ENCODE results near the gene UNC119. TPM values are rescaled to one million over a fixed set of nuclear protein-coding genes. Genes with fewer than 3 reads are reported as not detected.
A peak's percentile ranks its signal among the peaks of the same experiment; 100 is the strongest.

The UNC119 gene
- total RNA-seq = 10 to 100 TPM; 17.4 to 25.3 (median 21.1) TPM

- H3K36me3 ChIP-seq = peaks cover 6 to 45% (median 25%) of the 10 kb centered on the region in 3 donors
- no peaks in the 10 kb centered on the region for H3K27me3 ChIP-seq
- intact Hi-C loops (cut with DNase I) = no loop called here
- H3K27ac ChIP-seq = peak within 1 kb of the TSS; percentile 65 to 82 (median 72)
- WGBS, 2 donors = 3 to 8% methylated on average over 9 to 13 of the region's 67 CpGs
- peaks cover 12 to 66% (median 13%) of the 10 kb centered on the region in 3 donors for H3K4me1 ChIP-seq
- TF ChIP-seq CTCF (IDR thresholded peaks at IDR 0.05) = no peak
- peak in 2 of 4 donors; percentile 50 to 81 for TF ChIP-seq POLR2A (IDR thresholded peaks at IDR 0.05)
- peak within 1 kb of the TSS; percentile 56 to 86 (median 75) for H3K4me3 ChIP-seq
- no peaks in the 10 kb centered on the region for H3K9me3 ChIP-seq
- DNase-seq = no peak
Observed at GRCh38 chr17:28552176-28552999, at the start of gene UNC119. Gene UNC119, minus strand, starts transcription at chr17:28552624. Its CDS starts 67 bp downstream, at chr17:28552557.

DNA sequence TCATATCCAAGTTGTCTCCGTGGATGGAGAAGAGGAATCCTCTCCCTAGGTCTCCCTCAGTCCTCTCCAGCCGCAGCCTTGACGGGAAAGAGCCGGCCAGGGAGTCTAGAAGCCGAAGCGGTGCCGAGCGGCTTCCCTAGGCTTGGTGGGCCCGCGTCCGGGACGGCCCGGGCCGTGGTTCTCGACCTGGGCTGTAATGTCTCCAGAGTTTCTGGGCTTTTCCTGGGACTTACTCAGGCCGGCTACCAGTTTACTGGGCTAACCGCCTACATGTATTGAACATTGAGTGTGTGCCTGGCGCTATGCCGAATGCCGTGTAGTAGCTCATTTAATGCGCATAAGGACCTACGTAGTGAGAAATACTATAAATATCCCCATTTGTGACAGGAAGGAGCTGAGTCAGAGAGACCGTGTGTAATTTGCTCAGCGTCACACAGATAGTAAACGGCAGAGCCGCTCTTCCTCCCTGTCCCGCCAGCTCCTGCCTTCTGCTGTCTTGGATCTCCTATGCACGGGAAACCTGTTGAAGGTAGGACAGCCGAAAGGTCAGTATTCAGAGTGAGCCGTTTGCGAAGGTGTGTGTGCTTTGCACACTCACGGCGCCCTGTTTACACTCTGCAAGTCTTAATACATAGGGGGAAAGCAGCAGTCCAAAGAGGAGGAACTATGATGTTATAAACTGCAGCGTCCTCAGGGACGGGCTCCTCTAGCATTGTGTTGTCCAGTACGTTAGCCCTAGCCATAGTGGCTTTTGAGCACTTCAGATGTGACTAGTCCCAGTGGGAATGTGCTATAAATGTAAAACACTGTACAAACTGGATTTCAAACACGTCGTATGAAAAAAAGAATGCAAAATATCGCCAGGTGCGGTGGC, 47.1 kb upstream of the UNC119 start:
- Histone ChIP-seq H3K4me1 (peaks cover 13 to 29% (median 18%) of the 10 kb centered on the region in 3 donors), H3K36me3 (no peaks in the 10 kb centered on the region), H3K27ac (peak overlapping the region; percentile 93 to 98 (median 96)), H3K4me3 (peak overlapping the region; percentile 52 to 83 (median 72)), H3K27me3 (no peaks in the 10 kb centered on the region), H3K9me3 (no peaks in the 10 kb centered on the region)
- intact Hi-C loops (cut with DNase I) = no loop called here
- WGBS, 2 donors = 7 to 9% methylated on average over 21 to 31 of the region's 40 CpGs
- DNase-seq = no peak
- TF ChIP-seq POLR2A (IDR thresholded peaks at IDR 0.05) (no peak), CTCF (IDR thresholded peaks at IDR 0.05) (no peak)

GRCh38 chr17:28598799-28599310, 46.4 kb upstream of the UNC119 start, which contains the start of gene SPAG5:
Gene SPAG5, minus strand, starts transcription at chr17:28599025. Its CDS starts 79 bp downstream, at chr17:28598946.
- no peaks in the 10 kb centered on the region for H3K9me3 ChIP-seq
- no peak for TF ChIP-seq CTCF (IDR thresholded peaks at IDR 0.05)
- peak in 3 of 4 donors; percentile 84 to 95 (median 92) for TF ChIP-seq POLR2A (IDR thresholded peaks at IDR 0.05)
- no peaks in the 10 kb centered on the region for H3K27me3 ChIP-seq
- H3K36me3 ChIP-seq = no peaks in the 10 kb centered on the region
- WGBS, 2 donors = 0% methylated on average over 14 to 18 of the region's 44 CpGs
- peak within 1 kb of the TSS; percentile 93 to 98 (median 96) for H3K27ac ChIP-seq
- H3K4me1 ChIP-seq = peaks cover 13 to 29% (median 18%) of the 10 kb centered on the region in 3 donors
- DNase-seq = peak; percentile 66
- H3K4me3 ChIP-seq = peak within 1 kb of the TSS; percentile 52 to 83 (median 72)
- intact Hi-C loops (cut with DNase I) = no loop called here

DNA sequence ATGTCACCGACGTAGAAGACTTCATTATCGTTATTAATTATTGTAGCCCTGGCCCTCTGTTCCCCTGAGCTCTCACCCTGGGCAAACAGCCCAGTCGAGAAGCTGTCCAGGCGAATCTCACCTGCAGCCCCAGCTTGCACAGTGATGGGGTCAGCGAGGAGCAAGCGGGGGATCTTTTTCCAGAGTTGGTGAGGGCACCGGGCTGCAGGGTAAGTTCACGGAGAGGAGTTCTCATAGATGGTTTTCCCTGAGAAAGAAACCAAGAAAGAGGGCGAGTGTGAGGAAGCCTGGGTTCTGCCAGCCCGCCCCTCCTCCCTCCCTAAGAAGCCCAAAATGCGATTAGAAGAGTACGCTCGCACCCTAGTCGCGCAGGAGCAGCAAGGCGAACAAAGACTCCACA, 46.0 kb upstream of the UNC119 start:
- TF ChIP-seq CTCF (IDR thresholded peaks at IDR 0.05) = no peak
- no peak for TF ChIP-seq POLR2A (IDR thresholded peaks at IDR 0.05)
- Histone ChIP-seq H3K27me3 (no peaks in the 10 kb centered on the region), H3K4me3 (peak overlapping the region; percentile 52 to 83 (median 72)), H3K27ac (peak overlapping the region; percentile 93 to 98 (median 96)), H3K4me1 (peaks cover 13 to 29% (median 18%) of the 10 kb centered on the region in 3 donors), H3K36me3 (peaks cover 0 to under 1% (median under 1%) of the 10 kb centered on the region in 3 donors), H3K9me3 (no peaks in the 10 kb centered on the region)
- WGBS, 2 donors = 3 to 6% methylated on average over 9 to 15 of the region's 17 CpGs
- no peak for DNase-seq
- intact Hi-C loops (cut with DNase I) = no loop called here
